ENCODE measurements around the gene KCTD4.

The KCTD4 gene

DNA sequence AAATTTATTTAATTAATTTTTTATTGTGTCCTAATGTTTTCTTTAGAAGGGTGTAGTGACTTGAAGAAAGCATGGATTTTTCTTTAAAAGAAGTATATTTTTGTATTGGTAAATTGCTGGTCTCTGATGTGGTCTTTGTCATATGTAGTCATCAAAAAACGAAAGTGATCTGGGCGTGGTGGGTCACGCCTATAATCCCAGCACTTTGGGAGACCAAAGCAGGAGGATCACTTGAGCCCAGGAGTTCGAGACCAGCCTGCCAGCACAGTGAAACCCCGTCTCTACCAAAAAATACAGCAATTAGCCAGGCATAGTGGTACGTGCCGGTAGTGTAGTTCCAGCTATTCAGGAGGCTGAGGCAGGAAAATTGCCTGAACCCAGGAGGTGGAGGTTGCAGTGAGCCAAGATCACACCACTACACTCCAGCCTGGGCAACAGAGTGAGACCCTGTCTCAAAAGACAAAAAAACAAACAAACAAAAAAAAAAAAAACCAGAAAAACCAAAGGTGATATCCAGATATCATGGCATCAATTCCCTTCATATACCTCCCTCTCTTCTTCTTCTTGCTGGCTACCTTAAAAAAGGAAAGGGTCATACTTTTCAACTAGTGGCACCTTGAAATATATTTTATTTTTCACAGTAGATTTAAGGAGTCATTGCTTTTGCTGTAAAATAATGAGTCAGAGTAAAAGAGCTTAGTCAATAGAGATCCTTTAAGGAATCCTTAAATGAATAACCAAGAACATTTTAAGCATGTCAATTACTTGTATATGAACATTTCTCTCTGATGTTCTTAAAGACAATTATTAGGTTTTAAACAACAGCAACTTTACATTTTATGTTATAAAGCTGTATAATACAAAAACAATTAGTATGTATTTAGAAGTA is 19.9 kb downstream of the KCTD4 start:
- Histone ChIP-seq H2BK5ac (ENCODE audit: low read depth, low read length, poor library complexity) (no peak overlapping the region), H4K12ac (ENCODE audit: low read depth, low read length) (no peak overlapping the region), H2BK12ac (ENCODE audit: low read length) (no peak overlapping the region), H3K79me1 (ENCODE audit: low read length) (no peaks in the 10 kb centered on the region), H2AFZ (ENCODE audit: insufficient read depth, low read length, poor library complexity) (no peak overlapping the region), H3K79me2 (ENCODE audit: control insufficient read depth, insufficient read depth, low read length, poor library complexity) (no peaks in the 10 kb centered on the region), H3K9ac (ENCODE audit: low read length) (no peak overlapping the region), H3K4me3 (ENCODE audit: low read depth, low read length) (no peak overlapping the region), H3K9me3 (ENCODE audit: insufficient read depth, low read depth, low read length) (peaks cover 1% of the 10 kb centered on the region), H3K36me3 (ENCODE audit: control insufficient read depth in 1 of 2, insufficient read depth in 2 of 2, low read length in 2 of 2) (peaks cover 0 to 2% of the 10 kb centered on the region in 2 experiments), H3K23ac (ENCODE audit: low read length) (no peak overlapping the region), H4K8ac (ENCODE audit: low read depth, low read length) (no peak overlapping the region), H2BK120ac (ENCODE audit: insufficient read depth, low read length, poor library complexity) (no peak overlapping the region), H3K4me1 (ENCODE audit: control insufficient read depth in 1 of 2, insufficient read depth in 2 of 2, low read length in 2 of 2) (no peaks in the 10 kb centered on the region), H4K91ac (ENCODE audit: low read depth, low read length) (no peak overlapping the region), H3K4me2 (ENCODE audit: low read length) (no peak overlapping the region), H3K27me3 (ENCODE audit: insufficient read depth, low read length) (no peaks in the 10 kb centered on the region), H3K18ac (ENCODE audit: low read length) (no peak overlapping the region), H2AK5ac (ENCODE audit: low read length) (no peak overlapping the region), H3K27ac (ENCODE audit: low read depth, low read length) (no peak overlapping the region), H3K4ac (ENCODE audit: low read depth, low read length) (no peak overlapping the region), H3K14ac (ENCODE audit: low read length) (no peak overlapping the region)
- no CpG with 5 or more reads among the region's 7 CpGs for WGBS (ENCODE audit: extremely low coverage, insufficient coverage, insufficient read length)
- DNase-seq = no peak

GRCh38 chr13:45180303-45180702 is 20.5 kb downstream of the KCTD4 start:
- Histone ChIP-seq H3K79me2 (ENCODE audit: control insufficient read depth, insufficient read depth, low read length, poor library complexity) (no peaks in the 10 kb centered on the region), H3K23ac (ENCODE audit: low read length) (no peak overlapping the region), H3K4me1 (ENCODE audit: control insufficient read depth in 1 of 2, insufficient read depth in 2 of 2, low read length in 2 of 2) (no peaks in the 10 kb centered on the region), H3K36me3 (ENCODE audit: control insufficient read depth in 1 of 2, insufficient read depth in 2 of 2, low read length in 2 of 2) (peaks cover 0 to 2% of the 10 kb centered on the region in 2 experiments), H3K27me3 (ENCODE audit: insufficient read depth, low read length) (no peaks in the 10 kb centered on the region), H2AFZ (ENCODE audit: insufficient read depth, low read length, poor library complexity) (no peak overlapping the region), H3K18ac (ENCODE audit: low read length) (no peak overlapping the region), H4K12ac (ENCODE audit: low read depth, low read length) (no peak overlapping the region), H3K4ac (ENCODE audit: low read depth, low read length) (no peak overlapping the region), H3K9me3 (ENCODE audit: insufficient read depth, low read depth, low read length) (peaks cover 1% of the 10 kb centered on the region), H3K14ac (ENCODE audit: low read length) (no peak overlapping the region), H4K91ac (ENCODE audit: low read depth, low read length) (no peak overlapping the region), H4K8ac (ENCODE audit: low read depth, low read length) (no peak overlapping the region), H2BK5ac (ENCODE audit: low read depth, low read length, poor library complexity) (no peak overlapping the region), H3K4me3 (ENCODE audit: low read depth, low read length) (no peak overlapping the region), H3K9ac (ENCODE audit: low read length) (no peak overlapping the region), H3K79me1 (ENCODE audit: low read length) (no peaks in the 10 kb centered on the region), H3K4me2 (ENCODE audit: low read length) (no peak overlapping the region), H2AK5ac (ENCODE audit: low read length) (no peak overlapping the region), H3K27ac (ENCODE audit: low read depth, low read length) (no peak overlapping the region), H2BK12ac (ENCODE audit: low read length) (no peak overlapping the region), H2BK120ac (ENCODE audit: insufficient read depth, low read length, poor library complexity) (no peak overlapping the region)
- DNase-seq = no peak
- WGBS (ENCODE audit: extremely low coverage, insufficient coverage, insufficient read length) = no CpG with 5 or more reads among the region's 3 CpGs

- Histone ChIP-seq H3K4me1 (ENCODE audit: control insufficient read depth in 1 of 2, insufficient read depth in 2 of 2, low read length in 2 of 2) (no peaks in the 10 kb centered on the region), H3K9ac (ENCODE audit: low read length) (no peak overlapping the region), H2BK120ac (ENCODE audit: insufficient read depth, low read length, poor library complexity) (no peak overlapping the region), H3K27me3 (ENCODE audit: insufficient read depth, low read length) (no peaks in the 10 kb centered on the region), H4K12ac (ENCODE audit: low read depth, low read length) (no peak overlapping the region), H3K14ac (ENCODE audit: low read length) (no peak overlapping the region), H4K91ac (ENCODE audit: low read depth, low read length) (no peak overlapping the region), H4K8ac (ENCODE audit: low read depth, low read length) (no peak overlapping the region), H3K79me1 (ENCODE audit: low read length) (no peaks in the 10 kb centered on the region), H2BK5ac (ENCODE audit: low read depth, low read length, poor library complexity) (no peak overlapping the region), H2AK5ac (ENCODE audit: low read length) (no peak overlapping the region), H2BK12ac (ENCODE audit: low read length) (no peak overlapping the region), H3K18ac (ENCODE audit: low read length) (no peak overlapping the region), H3K4ac (ENCODE audit: low read depth, low read length) (no peak overlapping the region), H2AFZ (ENCODE audit: insufficient read depth, low read length, poor library complexity) (no peak overlapping the region), H3K27ac (ENCODE audit: low read depth, low read length) (no peak overlapping the region), H3K4me2 (ENCODE audit: low read length) (no peak overlapping the region), H3K4me3 (ENCODE audit: low read depth, low read length) (no peak overlapping the region), H3K23ac (ENCODE audit: low read length) (no peak overlapping the region), H3K79me2 (ENCODE audit: control insufficient read depth, insufficient read depth, low read length, poor library complexity) (no peaks in the 10 kb centered on the region), H3K36me3 (ENCODE audit: control insufficient read depth in 1 of 2, insufficient read depth in 2 of 2, low read length in 2 of 2) (no peaks in the 10 kb centered on the region), H3K9me3 (ENCODE audit: insufficient read depth, low read depth, low read length) (peaks cover 1% of the 10 kb centered on the region)
- DNase-seq = no peak
Observed at GRCh38 chr13:45179428-45179827, 21.4 kb downstream of the KCTD4 start.

- H3K9me3 ChIP-seq (ENCODE audit: insufficient read depth, low read depth, low read length) = peaks cover 1% of the 10 kb centered on the region
- H3K18ac ChIP-seq (ENCODE audit: low read length) = no peak overlapping the region
- no peak overlapping the region for H2BK5ac ChIP-seq (ENCODE audit: low read depth, low read length, poor library complexity)
- H4K8ac ChIP-seq (ENCODE audit: low read depth, low read length) = no peak overlapping the region
- no peak overlapping the region for H2BK120ac ChIP-seq (ENCODE audit: insufficient read depth, low read length, poor library complexity)
- DNase-seq = no peak
- H3K36me3 ChIP-seq (ENCODE audit: control insufficient read depth in 1 of 2, insufficient read depth in 2 of 2, low read length in 2 of 2) = no peaks in the 10 kb centered on the region
- H3K27me3 ChIP-seq (ENCODE audit: insufficient read depth, low read length) = no peaks in the 10 kb centered on the region
- no peak overlapping the region for H3K27ac ChIP-seq (ENCODE audit: low read depth, low read length)
- no peak overlapping the region for H3K14ac ChIP-seq (ENCODE audit: low read length)
- H2BK12ac ChIP-seq (ENCODE audit: low read length) = no peak overlapping the region
- H3K4ac ChIP-seq (ENCODE audit: low read depth, low read length) = no peak overlapping the region
- H3K23ac ChIP-seq (ENCODE audit: low read length) = no peak overlapping the region
- H3K4me2 ChIP-seq (ENCODE audit: low read length) = no peak overlapping the region
- no CpG with 5 or more reads among the region's 3 CpGs for WGBS (ENCODE audit: extremely low coverage, insufficient coverage, insufficient read length)
- no peak overlapping the region for H2AK5ac ChIP-seq (ENCODE audit: low read length)
- no peaks in the 10 kb centered on the region for H3K79me2 ChIP-seq (ENCODE audit: control insufficient read depth, insufficient read depth, low read length, poor library complexity)
- no peak overlapping the region for H3K9ac ChIP-seq (ENCODE audit: low read length)
- no peaks in the 10 kb centered on the region for H3K4me1 ChIP-seq (ENCODE audit: control insufficient read depth in 1 of 2, insufficient read depth in 2 of 2, low read length in 2 of 2)
- H4K91ac ChIP-seq (ENCODE audit: low read depth, low read length) = no peak overlapping the region
- H3K79me1 ChIP-seq (ENCODE audit: low read length) = no peaks in the 10 kb centered on the region
- no peak overlapping the region for H2AFZ ChIP-seq (ENCODE audit: insufficient read depth, low read length, poor library complexity)
- no peak overlapping the region for H3K4me3 ChIP-seq (ENCODE audit: low read depth, low read length)
- H4K12ac ChIP-seq (ENCODE audit: low read depth, low read length) = no peak overlapping the region
Observed at GRCh38 chr13:45178349-45179162, 22.3 kb downstream of the KCTD4 start.

All from trophoblast cell (in vitro differentiated cells and primary cell).